Brain pericyte (primary cell): ENCODE data around the gene ARHGEF37.
"Not testable (repeated sequence)": the region's sequence is repeated elsewhere in the genome, so short reads cannot be mapped to it uniquely, and the experiment has no call there.

Experiments used
- DNase-seq: peaks from one replicate; pipeline ENCODE4 v3.0.0-alpha.2; 2012; ENCODE audit warnings: low read depth, low spot score

Gene ARHGEF37

DNA sequence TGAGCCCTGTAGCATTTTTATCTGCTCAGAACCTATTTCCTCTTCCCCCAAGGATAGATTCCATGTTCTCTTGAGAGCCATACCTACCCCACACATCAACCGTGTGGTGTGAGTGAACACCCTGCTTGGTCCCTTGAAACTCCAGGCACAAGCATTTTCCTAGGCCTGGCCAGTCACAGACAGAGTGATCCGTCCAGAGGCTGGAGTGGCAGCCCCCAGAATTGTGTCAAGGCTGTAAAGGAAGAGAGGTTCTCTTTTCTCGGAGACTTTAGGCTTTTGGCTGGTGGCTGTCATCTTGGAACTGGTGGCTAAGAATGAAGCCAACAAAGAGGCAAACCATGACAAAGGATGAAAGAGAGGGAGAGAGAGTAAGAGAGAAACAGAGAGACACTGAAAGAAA is 66.0 kb downstream of the ARHGEF37 start:
- no peak for DNase-seq

DNA sequence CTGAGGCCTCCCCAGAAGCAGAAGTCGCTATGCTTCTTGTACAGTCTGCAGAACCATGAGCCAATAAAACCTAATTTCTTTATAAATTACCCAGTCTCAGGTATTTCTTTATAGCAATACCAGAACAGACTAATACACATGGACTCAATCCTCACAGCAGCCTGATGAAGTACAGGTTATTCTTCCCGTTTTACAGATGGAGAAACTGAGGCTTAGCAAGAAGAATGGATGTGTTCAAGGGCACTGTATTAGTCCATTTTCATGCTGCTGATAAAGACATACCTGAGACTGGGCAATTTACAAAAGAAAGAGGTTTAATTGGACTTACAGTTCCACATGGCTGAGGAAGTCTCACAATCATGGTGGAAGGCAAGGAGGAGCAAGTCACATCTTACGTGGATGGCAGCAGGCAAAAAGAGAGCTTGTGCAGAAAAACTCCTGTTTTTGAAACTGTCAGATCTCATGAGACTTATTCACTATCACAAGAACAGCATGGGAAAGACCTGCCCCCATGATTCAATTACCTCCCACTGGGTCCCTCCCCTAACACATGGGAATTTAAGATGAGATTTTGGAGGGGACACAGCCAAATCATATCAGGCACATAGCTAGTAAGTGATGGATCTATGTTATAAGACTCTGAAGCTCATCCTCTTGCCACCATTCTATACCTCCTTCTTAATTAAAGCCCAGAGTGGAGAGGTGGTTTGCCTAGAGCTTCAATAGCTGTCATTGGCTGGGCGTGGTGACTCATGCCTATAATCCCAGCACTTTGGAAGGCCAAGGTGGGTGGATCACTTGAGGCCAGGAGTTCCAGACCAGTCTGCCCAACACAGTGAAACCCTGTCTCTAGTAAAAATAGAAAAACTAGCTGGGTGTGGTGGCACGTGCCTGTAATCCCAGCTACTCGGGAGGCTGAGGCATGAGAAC is 67.4 kb downstream of the ARHGEF37 start:
- DNase-seq: not testable (repeated sequence)

DNA sequence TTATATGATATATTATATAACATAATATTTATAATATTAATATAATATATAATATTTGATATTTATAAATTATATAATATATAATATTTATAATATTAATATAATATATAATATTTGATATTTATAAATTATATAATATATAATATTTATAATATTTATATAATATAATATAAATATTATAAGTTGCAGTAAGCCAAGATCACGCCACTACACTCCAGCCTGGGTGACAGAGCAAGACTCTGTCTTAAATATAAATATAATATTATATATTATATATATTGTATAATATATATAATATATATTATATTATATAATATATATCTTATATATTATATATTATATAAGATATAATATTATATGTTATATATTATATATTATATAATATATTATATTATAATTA is 68.4 kb downstream of the ARHGEF37 start:
- not testable (repeated sequence) for DNase-seq

DNA sequence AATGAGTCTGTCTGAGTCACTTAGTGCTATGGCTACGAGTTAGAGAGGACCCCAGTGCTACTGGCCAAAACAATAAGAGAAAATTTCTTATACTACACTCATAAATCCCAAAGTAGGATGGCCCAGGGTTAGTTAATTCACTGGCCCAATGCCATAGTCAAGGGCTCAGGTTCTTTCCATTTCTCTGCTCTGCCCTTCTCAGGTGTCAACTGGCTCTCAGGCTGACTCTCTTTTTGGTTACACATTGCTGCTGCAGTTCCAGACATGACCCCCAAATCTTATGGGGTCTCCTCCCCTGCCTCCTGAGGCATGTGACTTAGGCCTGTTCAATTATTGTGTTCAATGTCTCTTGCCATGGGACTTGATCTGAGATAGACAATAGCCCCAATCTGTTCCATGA is 70.4 kb downstream of the ARHGEF37 start:
- DNase-seq: no peak

DNA sequence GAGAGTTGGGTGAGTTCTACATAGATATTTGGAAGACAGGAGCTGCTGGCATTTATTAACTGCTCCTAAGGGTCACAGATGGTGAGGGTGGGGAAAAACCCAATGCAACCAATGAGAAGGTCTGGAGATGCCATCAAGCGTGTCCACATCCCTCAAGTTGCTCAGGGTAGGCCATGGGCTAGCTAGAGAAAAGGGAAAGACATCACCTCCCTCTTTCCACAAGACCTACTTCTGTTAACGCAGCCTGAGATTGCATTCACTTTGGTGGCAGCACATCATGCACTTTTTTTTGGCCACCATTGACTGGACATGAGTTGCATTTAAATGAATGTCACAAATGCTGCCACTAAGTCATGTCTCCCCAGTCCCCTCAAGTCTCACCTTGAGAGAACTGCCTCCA is 71.4 kb downstream of the ARHGEF37 start:
- no peak for DNase-seq

DNA sequence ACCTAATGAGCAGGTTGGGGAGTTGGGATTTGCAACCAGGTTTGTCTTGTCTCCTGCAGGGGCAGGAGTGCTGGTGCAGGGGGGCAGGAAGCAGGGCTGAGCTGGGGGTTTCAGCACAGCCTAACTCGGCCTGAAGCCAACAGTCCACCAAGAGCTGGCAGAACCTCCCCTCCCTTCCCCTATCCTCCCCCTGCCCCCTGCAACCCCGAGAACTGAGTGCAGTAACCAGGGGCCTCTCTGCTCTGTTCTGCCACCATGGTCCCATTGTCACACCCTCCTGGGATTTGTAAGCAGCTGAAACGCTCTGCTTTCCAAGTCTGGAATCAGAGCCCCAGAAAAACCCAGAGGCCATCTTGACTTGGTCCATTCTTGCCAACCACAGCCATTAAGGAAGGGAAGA is 72.9 kb downstream of the ARHGEF37 start:
- no peak for DNase-seq

DNA sequence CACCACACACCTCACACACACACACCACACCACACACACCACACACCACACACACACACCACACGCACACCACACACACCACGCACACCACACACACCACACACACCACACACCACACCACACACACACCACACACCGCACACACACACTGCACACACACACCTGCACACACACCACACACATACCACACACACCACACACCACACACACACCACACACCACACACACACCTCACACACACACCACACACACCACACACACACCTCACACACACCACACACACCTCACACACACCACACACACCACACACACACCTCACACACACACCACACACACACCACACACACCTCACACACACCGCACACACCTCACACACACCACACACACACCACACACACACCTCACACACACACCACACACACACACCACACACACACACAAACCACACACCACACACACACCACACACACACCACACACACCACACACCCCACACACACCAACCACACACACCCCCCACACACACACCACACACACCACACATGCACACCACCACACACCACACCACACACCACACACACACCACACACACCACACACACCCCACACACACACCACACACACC is 73.7 kb downstream of the ARHGEF37 start:
- DNase-seq: no peak

DNA sequence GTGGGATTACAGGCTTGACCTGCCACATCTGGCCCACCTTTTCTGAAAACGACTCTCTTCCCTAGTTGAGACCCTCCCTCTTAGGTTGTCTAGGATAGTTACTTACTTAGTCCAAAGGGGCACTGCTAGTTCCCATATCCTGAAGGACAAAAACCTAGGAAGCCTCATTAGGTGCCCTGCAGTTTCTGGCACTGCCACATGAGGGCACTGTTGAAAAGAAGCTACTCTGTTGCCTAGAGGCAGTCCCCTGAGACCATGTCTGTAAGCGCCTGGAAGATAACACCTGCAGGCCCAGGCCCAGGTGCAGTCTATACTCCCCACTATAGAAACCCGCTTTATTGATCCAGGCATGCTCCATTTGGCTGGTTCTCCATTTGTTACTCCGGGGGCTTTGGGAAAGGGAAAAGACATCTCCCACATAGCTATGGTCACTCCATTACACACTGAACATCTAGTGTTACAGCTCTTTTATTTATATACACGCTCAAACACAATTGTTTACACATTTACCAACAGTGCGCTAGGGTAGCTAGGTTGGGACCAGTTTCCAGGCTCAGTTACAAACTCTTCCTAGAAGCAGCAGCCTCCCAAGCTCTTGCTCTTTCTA is 75.4 kb downstream of the ARHGEF37 start:
- DNase-seq: no peak

DNA sequence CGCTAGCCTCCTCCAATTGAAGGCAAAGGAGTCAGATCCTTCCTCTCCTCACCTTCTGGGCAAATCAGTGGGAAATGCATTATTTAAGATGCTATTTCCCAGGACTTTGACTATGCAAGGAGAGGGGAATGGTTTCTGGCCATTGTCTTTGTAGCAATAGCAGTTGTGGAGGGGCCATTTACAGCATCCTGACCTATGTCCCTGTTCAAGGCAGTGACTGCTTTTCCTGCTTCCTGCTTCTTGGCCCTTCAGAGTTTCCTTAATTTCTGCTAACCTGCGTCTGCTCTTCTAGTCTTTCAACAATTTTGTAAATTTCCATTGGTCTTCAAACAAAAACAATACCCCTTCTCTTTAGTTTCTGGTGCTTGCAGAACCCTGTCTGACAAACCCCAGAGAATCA is 76.0 kb downstream of the ARHGEF37 start:
- no peak for DNase-seq

DNA sequence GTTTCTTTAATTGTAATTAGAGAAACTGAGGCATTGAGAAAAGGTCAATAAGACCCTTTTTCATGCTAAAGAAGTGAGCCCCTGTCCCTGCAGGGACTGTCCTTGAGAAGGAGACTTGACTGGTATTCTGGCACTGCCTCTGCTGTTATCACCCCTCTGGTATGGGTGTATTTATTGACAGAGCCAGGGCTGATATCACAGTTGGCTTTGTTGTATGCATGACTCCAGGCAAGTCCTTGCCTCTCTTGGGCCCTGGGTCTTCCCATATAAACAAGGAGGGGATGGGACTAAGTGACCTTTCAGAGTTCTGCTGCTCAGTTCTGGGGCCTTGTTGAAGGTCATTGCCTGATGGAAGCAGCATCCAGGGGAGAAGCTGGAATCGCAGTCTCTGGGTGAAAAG is 77.0 kb downstream of the ARHGEF37 start:
- no peak for DNase-seq

DNA sequence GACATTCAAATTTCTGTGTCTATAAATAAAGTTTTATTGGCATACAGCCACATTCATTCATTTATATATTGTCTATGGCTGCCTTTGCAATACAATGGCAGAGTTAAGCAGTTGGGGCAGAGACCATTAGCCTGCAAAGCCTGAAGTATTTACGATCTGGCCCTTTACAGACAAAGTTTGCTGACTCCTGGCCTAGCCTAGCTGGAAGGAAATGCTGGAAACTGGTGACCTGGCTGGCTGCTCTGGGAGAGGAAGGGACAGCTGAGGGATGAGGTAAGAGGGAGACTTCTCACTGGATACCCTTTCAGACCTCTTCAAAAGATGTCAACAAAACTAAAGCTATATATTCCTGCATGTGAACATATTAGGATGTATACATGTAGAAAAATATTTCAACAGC is 82.8 kb downstream of the ARHGEF37 start:
- no peak for DNase-seq

DNA sequence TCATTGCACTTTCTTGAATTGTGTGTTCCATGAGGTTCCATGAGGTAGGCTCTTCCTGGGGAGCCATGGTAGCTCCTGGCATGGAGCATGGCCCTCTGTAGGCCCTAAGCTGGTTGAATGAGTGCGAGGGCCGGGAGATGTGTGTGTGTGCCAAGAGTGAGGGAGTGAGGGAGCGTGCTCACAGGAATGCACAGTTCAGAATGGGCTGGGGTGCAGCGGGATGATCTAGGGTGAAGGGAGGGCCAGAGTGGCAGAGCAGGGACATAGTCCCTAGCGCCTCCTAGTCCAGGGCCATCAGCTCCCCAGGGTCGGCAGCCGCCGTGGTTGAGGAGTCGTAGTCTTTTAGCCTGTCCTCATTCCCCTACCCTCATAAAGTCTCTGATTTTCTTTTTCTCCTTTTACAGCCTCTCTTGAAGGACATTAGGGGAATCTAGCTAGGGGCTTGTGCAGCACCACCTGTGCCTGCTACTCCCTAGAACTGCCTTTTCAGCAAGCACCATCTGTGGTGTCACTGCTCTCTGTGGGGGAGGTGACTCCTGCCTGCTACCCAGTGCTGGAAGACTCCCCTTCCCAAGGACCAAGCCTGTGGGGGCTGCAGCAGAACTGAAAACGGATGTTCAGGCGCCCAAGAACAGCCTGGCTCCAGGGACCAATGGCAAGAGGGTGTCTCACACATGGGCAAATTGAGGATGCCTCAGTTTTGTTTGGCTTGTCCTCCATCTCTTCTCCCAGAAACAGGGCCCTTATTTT is 83.5 kb downstream of the ARHGEF37 start:
- DNase-seq: no peak

DNA sequence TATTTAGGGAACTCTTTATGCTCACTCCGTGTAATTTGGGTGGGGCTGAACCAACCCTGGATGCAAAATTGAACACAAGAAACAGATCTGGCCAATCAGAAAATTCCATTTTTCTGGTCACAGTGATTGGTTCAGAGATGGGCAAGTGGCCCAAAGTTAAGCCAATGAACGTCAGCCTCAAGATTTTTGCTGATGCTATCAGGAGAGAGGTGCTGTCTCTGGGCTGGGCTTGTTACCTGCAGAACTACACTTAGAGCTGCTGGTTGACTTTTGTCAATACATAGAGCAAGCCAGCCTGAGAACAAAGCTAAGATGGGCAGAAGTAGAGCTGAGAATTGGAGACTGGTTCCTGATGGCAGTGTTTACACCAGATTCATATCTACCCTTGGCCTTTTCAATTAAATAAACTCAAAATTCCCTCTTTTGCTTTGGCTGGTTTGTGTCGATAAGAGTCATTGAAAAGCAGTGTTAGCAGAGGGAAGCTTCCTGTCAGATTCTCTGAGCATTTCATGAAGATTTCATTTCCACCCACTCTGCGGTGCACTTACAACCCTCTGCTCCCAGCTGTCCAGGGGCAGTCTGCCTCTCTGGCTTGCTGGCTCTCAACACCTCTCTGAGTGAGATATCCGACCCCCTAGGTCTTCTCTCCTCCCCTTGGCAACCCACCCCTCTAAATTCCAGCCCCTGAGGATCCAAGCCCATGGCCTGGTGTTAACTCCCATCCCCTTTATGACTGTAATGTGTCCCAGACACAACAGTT is 84.3 kb downstream of the ARHGEF37 start:
- DNase-seq: no peak

DNA sequence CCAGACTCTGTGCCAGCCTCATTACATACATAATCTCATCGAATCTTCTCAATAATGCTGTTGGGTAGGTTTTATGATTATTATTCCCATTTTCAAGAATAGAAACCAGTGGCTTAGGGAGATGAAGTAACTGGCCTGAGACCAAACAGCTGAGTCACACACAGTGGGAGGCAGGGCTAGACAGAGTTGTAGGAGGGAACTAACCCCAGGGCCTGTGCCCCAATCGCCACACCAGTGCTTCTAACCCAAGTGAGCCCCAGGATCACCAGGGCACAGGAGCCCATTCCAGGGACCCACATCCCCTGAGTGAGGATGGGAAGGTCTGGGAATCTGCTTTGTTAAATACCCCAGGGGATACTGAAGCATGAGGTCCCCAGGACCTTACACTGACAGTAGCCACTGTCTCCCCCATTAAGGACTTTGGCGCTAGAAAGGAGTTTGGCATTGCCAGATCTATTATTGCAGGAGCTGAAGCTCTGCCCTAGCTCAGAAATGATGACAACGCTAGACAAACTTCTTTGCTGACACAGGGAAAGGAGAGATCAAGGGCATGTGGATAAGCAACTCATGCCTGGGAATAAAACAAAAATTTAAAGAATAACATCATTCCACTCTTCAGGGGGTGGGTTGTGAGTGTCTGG is 85.0 kb downstream of the ARHGEF37 start:
- no peak for DNase-seq

DNA sequence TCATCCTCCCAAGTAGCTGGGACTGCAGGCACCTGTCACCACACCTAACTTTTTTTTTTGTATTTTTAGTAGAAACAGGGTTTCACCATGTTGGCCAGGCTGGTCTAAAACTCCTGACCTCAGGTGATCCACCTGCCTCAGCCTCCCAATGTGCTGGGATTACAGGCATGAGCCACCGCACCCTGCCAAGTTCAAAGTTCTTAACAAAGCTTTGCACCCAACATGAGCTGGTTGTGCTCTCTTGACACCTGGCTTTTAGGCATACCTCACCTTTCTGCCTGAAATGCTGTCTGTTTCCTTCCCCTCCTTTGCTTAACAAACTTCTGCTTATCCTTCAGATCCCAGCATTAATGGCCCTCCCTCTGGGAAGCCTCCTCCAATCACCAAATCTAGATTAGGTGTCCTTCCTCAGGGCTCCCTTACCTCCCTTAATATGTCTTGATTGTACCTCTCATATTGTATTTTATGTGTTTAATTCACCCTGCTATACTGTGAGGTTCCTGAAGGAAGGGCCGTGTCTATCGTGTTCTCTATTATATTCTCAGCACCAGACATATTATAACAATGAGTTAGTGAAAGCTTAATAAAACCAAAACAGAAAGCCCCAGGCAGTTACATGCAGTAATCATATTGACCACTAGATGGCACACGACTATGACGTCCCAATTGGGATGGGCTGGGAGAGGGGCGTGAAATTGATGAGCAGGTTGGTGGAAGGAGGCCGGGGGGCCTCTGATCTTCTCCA is 86.0 kb downstream of the ARHGEF37 start:
- DNase-seq: no peak

DNA sequence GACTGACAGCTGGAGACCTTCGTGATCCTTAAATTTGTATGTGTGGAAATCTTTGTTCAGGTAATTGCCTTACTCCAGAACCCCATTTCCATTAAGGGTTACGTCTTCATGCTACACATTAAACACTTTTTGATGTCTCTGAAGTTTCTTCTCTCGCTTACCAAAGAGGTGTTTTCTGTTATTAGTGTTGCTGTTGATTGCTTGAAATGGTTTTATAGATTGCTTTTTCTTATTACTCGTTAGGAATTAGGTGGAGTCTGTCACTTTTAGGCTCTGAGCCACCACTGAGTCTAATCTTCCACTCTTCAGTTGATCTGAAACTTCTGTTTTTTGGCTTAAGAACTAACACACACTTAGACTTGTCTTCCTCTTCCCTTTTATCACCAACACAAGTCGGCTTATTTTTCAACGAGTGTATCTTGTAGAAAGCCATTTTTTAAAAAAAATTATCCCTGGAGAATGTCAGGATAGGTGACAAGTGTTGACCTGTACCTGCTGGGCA is 86.6 kb downstream of the ARHGEF37 start:
- no peak for DNase-seq

DNA sequence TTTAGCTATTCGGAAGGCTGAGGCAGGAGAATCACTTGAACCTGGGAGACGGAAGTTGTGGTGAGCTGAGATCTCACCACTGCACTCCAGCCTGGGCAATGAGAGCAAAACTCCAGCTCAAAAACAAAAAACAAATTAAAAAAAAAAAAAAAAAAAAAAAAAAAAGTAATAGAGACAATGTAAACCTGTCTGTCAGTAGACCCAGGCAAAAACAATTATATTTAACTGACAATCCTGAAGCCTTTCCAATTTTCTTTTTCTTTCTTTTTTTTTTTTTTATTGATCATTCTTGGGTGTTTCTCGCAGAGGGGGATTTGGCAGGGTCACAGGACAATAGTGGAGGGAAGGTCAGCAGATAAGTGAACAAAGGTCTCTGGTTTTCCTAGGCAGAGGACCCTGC is 88.0 kb downstream of the ARHGEF37 start:
- not testable (repeated sequence) for DNase-seq

DNA sequence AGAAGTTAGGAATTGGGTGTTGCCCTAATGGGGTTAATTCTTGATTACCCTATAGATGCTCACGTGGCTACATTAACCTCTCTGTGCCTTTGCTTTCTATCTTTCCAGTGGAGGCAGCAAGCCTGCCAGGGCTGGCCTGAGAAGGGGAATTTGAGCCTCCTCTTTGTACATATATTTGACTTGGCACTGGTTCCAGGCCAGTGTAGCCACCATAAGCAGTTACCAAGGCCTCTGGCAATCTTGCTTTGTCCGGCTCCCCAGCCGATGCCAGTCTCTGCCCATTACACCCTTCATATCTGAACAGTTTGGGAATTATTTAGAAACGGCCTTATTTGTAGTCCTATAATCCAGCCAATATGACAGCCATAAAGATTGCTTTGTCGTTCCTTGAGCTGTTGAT is 90.2 kb downstream of the ARHGEF37 start:
- no peak for DNase-seq

DNA sequence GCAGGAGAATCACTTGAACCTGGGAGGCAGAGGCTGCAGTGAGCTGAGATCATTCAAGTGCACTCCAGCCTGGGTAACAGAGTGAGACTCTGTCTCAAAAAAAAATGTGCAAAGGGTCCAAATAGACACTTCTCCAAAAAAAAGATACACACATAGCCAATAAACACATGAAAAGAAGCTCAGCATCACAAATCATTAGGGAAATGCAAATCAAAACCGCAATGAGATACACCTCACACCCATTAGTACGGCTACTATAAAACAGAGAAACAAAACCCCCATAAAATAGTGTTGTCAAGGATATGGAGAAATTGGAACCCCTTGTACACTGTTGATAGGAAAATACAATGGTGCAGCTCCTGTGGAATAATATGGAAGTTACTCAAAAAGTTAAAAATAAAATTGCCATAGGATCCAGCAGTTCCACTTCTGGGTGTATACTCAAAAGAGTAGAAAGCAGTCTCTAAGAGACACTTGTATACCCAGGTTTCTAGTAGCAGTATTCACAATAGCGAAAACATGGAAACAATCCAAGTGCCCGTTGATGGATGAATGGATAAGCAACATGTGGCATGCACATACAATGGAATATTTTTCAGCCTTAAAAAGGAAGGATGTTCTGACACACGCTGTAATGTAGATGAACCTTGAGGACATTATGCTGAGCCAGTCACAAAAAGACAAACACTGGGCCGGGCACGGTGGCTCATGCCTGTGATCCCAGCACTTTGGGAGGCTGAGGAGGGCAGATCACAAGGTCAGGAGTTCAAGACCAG is 91.6 kb downstream of the ARHGEF37 start:
- no peak for DNase-seq
